HG03469 (cell line): ENCODE data around the gene ENPP5.

Experiments used
- ATAC-seq: cut with Tn5 transposase; IDR thresholded peaks from one replicate; pipeline ENCODE4 v1.9.1; 2021; ENCODE audit warnings: mild to moderate bottlenecking, moderate library complexity, moderate number of reproducible peaks; ENCODE audit not compliant: unreplicated experiment

The ENPP5 gene

DNA sequence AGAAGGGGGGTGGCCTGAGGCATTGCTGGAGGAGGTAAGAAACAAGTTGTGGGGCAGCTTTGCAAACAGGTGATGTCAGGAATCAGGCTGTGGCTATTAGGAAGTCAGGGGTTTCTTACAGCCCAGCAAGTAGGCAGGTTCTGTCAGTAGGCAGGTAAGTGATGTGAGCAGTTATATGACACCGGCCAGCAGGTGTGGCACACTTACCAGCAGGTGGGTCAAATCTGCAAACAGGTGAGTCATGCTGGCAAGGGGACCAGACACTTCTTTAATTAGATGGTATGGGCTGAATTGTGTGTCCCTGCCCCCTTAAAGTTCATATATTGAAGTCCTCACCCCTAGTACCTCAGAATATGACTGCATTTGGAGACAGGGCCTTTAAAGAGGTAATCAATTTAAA lies 57.4 kb downstream of the ENPP5 start:
- ATAC-seq = no peak
